ENCODE results near the gene C14orf180.

- TF ChIP-seq CTCF (IDR thresholded peaks at IDR 0.05; ENCODE audit: low read depth, low read length), result no peak
- no peak for TF ChIP-seq EZH2phosphoT487 (IDR thresholded peaks at IDR 0.05; ENCODE audit: low read depth)
Observed at GRCh38 chr14:104598910-104599273, 19.3 kb downstream of the C14orf180 start.

Measured in OCI-LY3 (cell line).